H1 (cell line): ENCODE data around the gene EPN2.

Experiments used
- KDM5A ChIP-seq: fragments of 200-600 bp; IDR thresholded peaks from 2 replicates; pipeline ENCODE4 v1.7.1; 2012; ENCODE audit warnings: mild to moderate bottlenecking, low read length, inconsistent platforms, mixed read lengths
- USF2 ChIP-seq: IDR thresholded peaks from 2 replicates; pipeline ENCODE4 v1.6.1; 2011; ENCODE audit warnings: low read length, improper control_type of control experiment
- TF ChIP-seq, protein P1 (sequence below), 3 experiments: IDR thresholded peaks; 1 replicate in 2 of 3; 2 replicates in 1 of 3; pipeline versions ENCODE4 v1.5.1 to v1.6.1; 2011; ENCODE audit warnings: low read length in 3 of 3, mild to moderate bottlenecking in 3 of 3, inconsistent platforms in 2 of 3, low read depth in 1 of 3, moderate library complexity in 1 of 3; ENCODE audit not compliant: insufficient read depth in 1 of 3; ENCODE audit errors: control extremely low read depth in 1 of 3

DNA sequence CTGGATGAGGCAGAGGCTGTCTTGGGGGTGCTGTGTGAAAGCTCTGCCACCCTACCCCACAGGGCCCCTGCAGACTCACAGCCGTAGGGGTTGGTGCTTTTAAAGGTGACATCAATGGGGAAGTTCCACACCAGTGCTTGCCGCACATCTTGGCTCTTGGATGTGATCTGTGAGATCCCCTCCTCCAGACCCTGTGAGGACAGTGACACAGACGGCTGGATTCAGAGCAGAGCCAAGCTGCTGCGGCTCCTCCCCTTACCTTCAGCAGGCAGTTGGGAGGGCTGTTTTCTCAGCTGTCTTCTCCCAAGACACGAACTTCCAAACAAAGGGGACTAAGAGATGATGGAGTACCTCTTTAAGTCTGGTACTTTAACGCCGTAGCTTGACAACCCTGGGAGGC, 120.6 kb downstream of the EPN2 start:
- TF ChIP-seq USF2 (no peak), KDM5A (no peak)
- TF ChIP-seq, protein P1, sequence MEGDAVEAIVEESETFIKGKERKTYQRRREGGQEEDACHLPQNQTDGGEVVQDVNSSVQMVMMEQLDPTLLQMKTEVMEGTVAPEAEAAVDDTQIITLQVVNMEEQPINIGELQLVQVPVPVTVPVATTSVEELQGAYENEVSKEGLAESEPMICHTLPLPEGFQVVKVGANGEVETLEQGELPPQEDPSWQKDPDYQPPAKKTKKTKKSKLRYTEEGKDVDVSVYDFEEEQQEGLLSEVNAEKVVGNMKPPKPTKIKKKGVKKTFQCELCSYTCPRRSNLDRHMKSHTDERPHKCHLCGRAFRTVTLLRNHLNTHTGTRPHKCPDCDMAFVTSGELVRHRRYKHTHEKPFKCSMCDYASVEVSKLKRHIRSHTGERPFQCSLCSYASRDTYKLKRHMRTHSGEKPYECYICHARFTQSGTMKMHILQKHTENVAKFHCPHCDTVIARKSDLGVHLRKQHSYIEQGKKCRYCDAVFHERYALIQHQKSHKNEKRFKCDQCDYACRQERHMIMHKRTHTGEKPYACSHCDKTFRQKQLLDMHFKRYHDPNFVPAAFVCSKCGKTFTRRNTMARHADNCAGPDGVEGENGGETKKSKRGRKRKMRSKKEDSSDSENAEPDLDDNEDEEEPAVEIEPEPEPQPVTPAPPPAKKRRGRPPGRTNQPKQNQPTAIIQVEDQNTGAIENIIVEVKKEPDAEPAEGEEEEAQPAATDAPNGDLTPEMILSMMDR (IDR thresholded peaks at IDR 0.05; ENCODE audit: control extremely low read depth in 1 of 3, insufficient read depth in 1 of 3, low read depth in 1 of 3, low read length in 3 of 3), result no peak
